ACC112 (cell line): ENCODE results near the gene SNCA.

ENCODE experiments used
- H2AFZ ChIP-seq: fragments of 200-600 bp; sonication (generic); one replicate; pipeline ENCODE4 v1.6.0; 2017; ENCODE audit warnings: antibody characterized with exemption, low read length; ENCODE audit not compliant: unreplicated experiment
- H3K27ac ChIP-seq: fragments of 200-600 bp; sonication (generic); 2 replicates; pipeline ENCODE4 v1.5.1; 2014; ENCODE audit warnings: low read depth, mild to moderate bottlenecking, antibody characterized with exemption, low read length, moderate library complexity
- H3K27me3 ChIP-seq: fragments of 200-600 bp; sonication (generic); 2 replicates; pipeline ENCODE4 v1.6.1; 2014; ENCODE audit warnings: mild to moderate bottlenecking, antibody characterized with exemption, low read length, moderate library complexity, mixed read lengths; ENCODE audit not compliant: insufficient read depth
- H3K36me3 ChIP-seq: fragments of 200-600 bp; sonication (generic); 2 replicates; pipeline ENCODE4 v1.6.1; 2016; ENCODE audit warnings: mild to moderate bottlenecking, antibody characterized with exemption, low read length, moderate library complexity, mixed read lengths; ENCODE audit not compliant: insufficient read depth
- H3K4me1 ChIP-seq: fragments of 200-600 bp; sonication (generic); one replicate; pipeline ENCODE4 v1.6.1; 2016; ENCODE audit warnings: low read length, mixed read lengths; ENCODE audit not compliant: insufficient read depth, unreplicated experiment, control insufficient read depth
- H3K4me3 ChIP-seq: fragments of 200-600 bp; sonication (generic); 2 replicates; pipeline ENCODE4 v1.5.1; 2014; ENCODE audit warnings: mild to moderate bottlenecking, low read depth, low read length
- H3K79me2 ChIP-seq: fragments of 200-600 bp; sonication (generic); one replicate; pipeline ENCODE4 v1.6.0; 2016; ENCODE audit warnings: low read length; ENCODE audit not compliant: control insufficient read depth, unreplicated experiment, insufficient read depth

The SNCA gene

GRCh38 chr4:89681671-89682070 lies 155.3 kb downstream of the SNCA start:
- Histone ChIP-seq H3K36me3 (no peaks in the 10 kb centered on the region), H2AFZ (no peak overlapping the region), H3K4me3 (no peak overlapping the region), H3K27ac (no peak overlapping the region), H3K4me1 (no peaks in the 10 kb centered on the region), H3K79me2 (no peaks in the 10 kb centered on the region), H3K27me3 (no peaks in the 10 kb centered on the region)

GRCh38 chr4:89681219-89681618 lies 155.7 kb downstream of the SNCA start:
- no peaks in the 10 kb centered on the region for H3K4me1 ChIP-seq
- H3K4me3 ChIP-seq: no peak overlapping the region
- H3K27me3 ChIP-seq: no peaks in the 10 kb centered on the region
- H3K27ac ChIP-seq: no peak overlapping the region
- H3K79me2 ChIP-seq: no peaks in the 10 kb centered on the region
- no peak overlapping the region for H2AFZ ChIP-seq
- H3K36me3 ChIP-seq: no peaks in the 10 kb centered on the region

DNA sequence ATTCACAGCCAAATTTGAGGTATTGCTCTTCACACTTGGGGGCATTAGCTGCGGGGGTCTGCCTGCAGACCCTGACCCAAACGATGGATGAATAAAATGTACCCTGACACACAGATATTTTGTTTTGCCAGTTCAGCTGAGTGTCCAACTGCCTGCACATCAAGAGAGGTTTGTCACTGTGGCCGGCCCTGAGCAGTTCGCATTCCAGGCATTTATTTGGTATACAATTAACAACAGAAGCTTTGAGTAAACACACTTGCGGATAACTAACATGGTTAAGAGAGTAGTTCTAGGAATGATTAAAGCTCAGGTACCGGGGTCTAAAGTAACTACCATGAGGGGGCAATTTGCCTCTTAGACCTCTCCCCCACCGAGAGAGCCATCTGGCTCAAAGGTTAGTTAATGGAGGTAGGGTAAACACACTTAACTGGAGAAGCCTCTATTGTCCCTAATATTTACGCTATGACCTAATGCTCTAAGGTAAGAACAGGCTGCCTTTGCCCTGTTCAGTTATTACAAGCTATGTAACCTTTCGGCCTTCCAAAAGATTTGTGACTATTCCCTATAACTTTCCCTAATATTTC lies 162.0 kb downstream of the SNCA start:
- Histone ChIP-seq H2AFZ (no peak overlapping the region), H3K27me3 (peaks cover 14% of the 10 kb centered on the region; the same call in 1 of the 2 replicates)

More for the DNA sequence above, 162.0 kb downstream of the SNCA start:
- Histone ChIP-seq H3K27ac (no peak overlapping the region), H3K4me3 (no peak overlapping the region), H3K36me3 (no peaks in the 10 kb centered on the region), H3K79me2 (no peaks in the 10 kb centered on the region), H3K4me1 (no peaks in the 10 kb centered on the region)
